Fibroblast of skin of back (primary cell): ENCODE measurements around the gene SYNE3.

Experiments used
- DNase-seq: peaks from one replicate; pipeline ENCODE4 v3.0.0-alpha.2; 2013

Gene SYNE3

GRCh38 chr14:95471476-95471875 lies 45.0 kb downstream of the SYNE3 start:
- no peak for DNase-seq

GRCh38 chr14:95471016-95471415 lies 45.4 kb downstream of the SYNE3 start:
- DNase-seq: no peak

GRCh38 chr14:95469134-95469481 lies 47.3 kb downstream of the SYNE3 start:
- no peak for DNase-seq

GRCh38 chr14:95468448-95469133 lies 47.9 kb downstream of the SYNE3 start:
- no peak for DNase-seq

GRCh38 chr14:95467657-95468056 lies 48.8 kb downstream of the SYNE3 start:
- DNase-seq: no peak

- DNase-seq: no peak
Observed at GRCh38 chr14:95467232-95467631, 49.2 kb downstream of the SYNE3 start.
